Right cardiac atrium (tissue), 5 donors: ENCODE data around the gene CXCR3. TPM values are rescaled to one million over a fixed set of nuclear protein-coding genes. Genes with fewer than 3 reads are reported as not detected.
"Not testable (repeated sequence)": the region's sequence is repeated elsewhere in the genome, so short reads cannot be mapped to it uniquely, and the experiment has no call there.

Source experiments
- ATAC-seq, 2 donors: fragments of 200-7000 bp; cut with Tn5 transposase; one replicate each; pipeline versions ENCODE4 v1.8.0 to v1.9.1; 2020; ENCODE audit warnings: moderate library complexity in 2 of 2, mild to moderate bottlenecking in 1 of 2
- DNase-seq, 3 donors: peaks; one replicate each; pipeline ENCODE4 v3.0.0-alpha.2; 2020
- H3K27ac ChIP-seq: one replicate; pipeline ENCODE4 v1.5.1; 2013; ENCODE audit warnings: mild to moderate bottlenecking, low read length, control low read depth, moderate library complexity
- H3K27me3 ChIP-seq: one replicate; pipeline ENCODE4 v1.6.1; 2013; ENCODE audit not compliant: control insufficient read depth, insufficient read depth
- H3K4me1 ChIP-seq: one replicate; pipeline ENCODE4 v1.6.1; 2013; ENCODE audit warnings: low read length; ENCODE audit not compliant: control insufficient read depth, insufficient read depth
- H3K4me3 ChIP-seq: one replicate; pipeline ENCODE4 v1.5.1; 2013; ENCODE audit warnings: low read length, control low read depth
- H3K9me3 ChIP-seq: one replicate; pipeline ENCODE4 v1.6.1; 2013; ENCODE audit warnings: low read length; ENCODE audit not compliant: control insufficient read depth
- WGBS: extraction: QIAGEN DNeasy Blood & Tissue Kit; methylation state at CpG from one replicate; pipeline ENCODE4 v1.1.7; 2013; 5-methylcytosine and 5-hydroxymethylcytosine counted together
- intact Hi-C, 4 donors: fragments of 100-400 bp; cut with DNase I; formaldehyde crosslinking; loops; one replicate each; pipeline versions ENCODE4 v1.11.0 to v1.14.0; 2022 to 2023
- polyA plus RNA-seq: library from polyadenylated mRNA; stranded (reverse); fragments of 200-250 nt; gene quantifications from one replicate; pipeline ENCODE4 v1.2.3, GENCODE V29; 2013
- total RNA-seq, 4 donors: library from RNA; stranded (reverse); fragmentation: NEBNext Ultra II Directional; extraction: Animal tissue kit (Norgen Biotek cat#: 25700); gene quantifications; one replicate each; pipeline ENCODE4 v1.2.1, GENCODE V29; 2021
- donor health status: healthy with polysubstance abuse.
- donor health status: DM: no; HTN: yes; CAD: no.
- donor health status: DM: no; HTN: no; CAD: no.
- donor health status: DM: no; HTN: yes; CAD: no; lungs with severe emphysema.
- donor health status: DM: yes; HTN: yes; CAD: no.

CXCR3 gene
- total and polyA plus RNA-seq, 5 donors: 0.07 to 0.51 (median 0.28) TPM

- H3K27me3 ChIP-seq: no peaks in the 10 kb centered on the region
- intact Hi-C loops: no loop called here
- H3K4me3 ChIP-seq: no peak overlapping the region
- no peak overlapping the region for H3K27ac ChIP-seq
- WGBS: 95% methylated on average over 25 of the region's 26 CpGs
- ATAC-seq (peak in 1 of 2 donors; percentile 7), DNase-seq (no peak)
- H3K9me3 ChIP-seq: no peaks in the 10 kb centered on the region
- H3K4me1 ChIP-seq: no peaks in the 10 kb centered on the region
Measured at GRCh38 chrX:71579136-71579989, 38.9 kb downstream of the CXCR3 start.

DNA sequence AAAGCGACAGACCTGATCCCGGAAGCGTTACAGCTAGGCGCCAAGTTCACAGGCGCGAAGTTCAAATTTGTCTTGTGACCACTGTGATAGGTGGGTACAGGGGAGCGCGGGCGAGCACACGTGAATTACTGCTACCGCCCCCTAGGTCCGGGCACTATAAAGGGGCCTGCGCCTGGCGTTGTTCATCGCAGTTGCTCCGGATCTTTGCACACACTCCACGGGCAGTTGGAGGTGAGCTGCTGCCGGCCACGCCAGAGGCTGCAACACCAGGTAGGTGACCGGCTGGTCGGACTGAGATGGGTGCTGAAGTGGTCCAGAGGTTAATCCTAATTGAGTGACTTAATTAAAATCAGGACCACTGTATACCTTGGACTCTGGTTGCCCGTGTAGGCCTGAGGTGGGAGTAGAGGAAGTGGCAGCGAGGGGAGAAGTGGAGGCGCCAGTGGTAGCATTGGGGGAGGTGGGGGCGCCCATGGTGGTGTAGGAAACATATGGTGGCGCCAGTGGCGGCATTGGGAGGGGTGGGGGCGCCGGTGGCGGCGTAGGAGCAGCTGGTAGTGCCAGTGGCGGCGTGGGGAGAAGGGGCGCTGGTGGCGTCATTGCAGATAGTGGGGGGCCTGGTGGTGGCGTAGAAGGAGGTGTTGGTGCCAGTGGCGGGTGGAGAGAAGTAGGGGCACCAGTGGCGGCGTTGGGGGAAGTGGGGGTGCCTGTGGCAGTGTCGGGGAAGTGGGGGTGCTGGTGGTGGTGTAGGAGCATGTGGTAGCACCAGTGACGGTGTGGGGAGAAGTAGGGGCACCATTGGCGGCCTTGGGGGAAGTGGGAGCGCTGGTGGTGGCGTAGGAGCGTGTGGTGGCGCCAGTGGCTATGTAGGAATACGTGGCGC, 39.8 kb downstream of the CXCR3 start, which contains the start of gene GCNA:
TSS of gene GCNA (plus strand) at position 185 of the 883 bp plus-strand sequence. CDS start 2,385 bp downstream, outside the sequence.
- no peak within 1 kb of the TSS for H3K27ac ChIP-seq
- 98% methylated on average over 48 of the region's 48 CpGs for WGBS
- intact Hi-C loops: no loop called here
- H3K4me1 ChIP-seq: no peaks in the 10 kb centered on the region
- H3K4me3 ChIP-seq: no peak within 1 kb of the TSS
- H3K27me3 ChIP-seq: no peaks in the 10 kb centered on the region
- peak in 1 of 3 donors; percentile 55 for DNase-seq
- H3K9me3 ChIP-seq: no peaks in the 10 kb centered on the region
- peak; percentile 36 for ATAC-seq

GRCh38 chrX:71577682-71578081, 40.6 kb downstream of the CXCR3 start:
- no peak overlapping the region for H3K4me3 ChIP-seq
- ATAC-seq (peak; percentile 59 to 62), DNase-seq (peak; percentile 33 to 78 (median 73))
- no peaks in the 10 kb centered on the region for H3K27me3 ChIP-seq
- H3K9me3 ChIP-seq: no peaks in the 10 kb centered on the region
- intact Hi-C loops: no loop called here
- H3K4me1 ChIP-seq: no peaks in the 10 kb centered on the region
- no peak overlapping the region for H3K27ac ChIP-seq
- WGBS: 76% methylated on average over 24 of the region's 24 CpGs

DNA sequence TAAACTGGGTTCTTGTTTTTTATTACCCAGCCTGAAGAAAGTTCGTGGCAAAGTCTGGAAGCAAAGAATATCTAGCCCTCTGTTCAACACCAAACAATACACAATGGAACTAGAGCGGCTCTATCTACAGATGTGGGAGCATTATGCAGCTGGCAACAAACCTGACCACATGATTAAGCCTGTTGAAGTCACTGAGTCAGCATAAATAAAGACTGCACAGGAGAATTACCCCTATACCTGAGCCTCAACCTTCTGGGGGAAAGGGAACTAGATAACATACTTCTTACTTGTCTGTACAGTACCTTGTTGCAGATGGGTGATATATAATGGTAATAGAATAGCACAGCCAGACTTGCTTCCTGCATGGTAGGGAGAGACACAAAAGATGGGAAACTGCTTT, 44.7 kb downstream of the CXCR3 start:
- Histone ChIP-seq H3K4me3 (no peak overlapping the region), H3K4me1 (no peaks in the 10 kb centered on the region), H3K27me3 (no peaks in the 10 kb centered on the region), H3K9me3 (no peaks in the 10 kb centered on the region), H3K27ac (no peak overlapping the region)
- WGBS: 90% methylated on average over 2 of the region's 2 CpGs
- ATAC-seq (no peak), DNase-seq (no peak)
- intact Hi-C loops: no loop called here

DNA sequence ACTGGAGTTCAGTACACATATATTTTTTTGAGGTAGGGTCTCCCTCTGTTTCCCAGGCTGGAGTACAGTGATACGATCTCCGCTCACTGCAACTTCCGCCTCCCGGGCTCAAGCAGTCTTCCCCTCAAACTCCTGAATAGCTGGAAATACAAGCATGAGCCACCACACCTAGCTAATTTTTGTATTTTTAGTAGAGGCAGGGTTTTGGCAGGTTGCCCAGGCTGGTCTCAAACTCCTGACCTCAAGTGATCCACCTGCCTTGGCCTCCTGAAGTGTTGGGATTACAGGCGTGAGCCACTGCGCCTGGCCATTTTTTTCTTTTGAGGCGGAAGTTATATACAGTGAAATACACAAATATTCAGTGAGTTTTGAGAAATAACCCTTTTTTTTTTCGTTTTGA, 46.9 kb downstream of the CXCR3 start:
- H3K9me3 ChIP-seq, intact Hi-C loops, DNase-seq, H3K4me1 ChIP-seq, H3K27ac ChIP-seq, ATAC-seq, H3K4me3 ChIP-seq, H3K27me3 ChIP-seq: not testable (repeated sequence)
- 79% methylated on average over 8 of the region's 8 CpGs for WGBS

Other genes with a start within 250 kb of the CXCR3 start
- 10 to 100 TPM; 67.8 to 94.4 (median 81.4) TPM for gene OGT, start 85.4 kb downstream of the CXCR3 start, total RNA-seq
- gene OGT, start 85.4 kb downstream of the CXCR3 start, polyA plus RNA-seq: 30.3 TPM
- gene GCNA, start 40.1 kb downstream of the CXCR3 start, total RNA-seq: 1 to 10 TPM; 1.4 to 2.0 (median 1.7) TPM
- gene GCNA, start 40.1 kb downstream of the CXCR3 start, polyA plus RNA-seq: 0.81 TPM
- gene CXorf49, start 99.8 kb upstream of the CXCR3 start, total RNA-seq: not detected
- not detected for gene CXorf49, start 99.8 kb upstream of the CXCR3 start, polyA plus RNA-seq
- not detected for gene CXorf49B, start 144.8 kb upstream of the CXCR3 start, total RNA-seq
- not detected for gene CXorf49B, start 144.8 kb upstream of the CXCR3 start, polyA plus RNA-seq